Measurements from ENCODE around the gene LBH.

The LBH gene

DNA sequence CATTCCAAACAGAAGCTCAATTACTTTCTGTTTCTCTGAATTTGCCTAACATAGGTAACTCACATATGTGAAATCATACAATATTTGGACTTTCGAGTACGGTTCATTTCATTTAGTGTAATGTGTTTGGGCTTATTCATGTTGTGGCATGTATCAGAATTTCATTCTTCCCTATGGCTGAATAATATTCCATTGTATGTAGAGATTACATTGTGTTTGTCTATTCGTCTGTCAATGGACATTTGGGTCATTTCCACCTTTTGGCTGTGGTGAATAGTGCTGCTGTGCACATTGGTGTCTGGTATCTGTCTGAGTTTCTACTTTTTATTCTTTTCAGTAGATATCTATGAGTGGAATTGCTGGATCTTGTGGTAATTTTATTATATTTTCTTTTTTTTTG lies 43.9 kb downstream of the LBH start:
- in situ Hi-C loops (cut with HindIII; ENCODE audit: low pct_ligation_motif_present, low sequenced_read_pairs): no loop called here
- no peak overlapping the region for H3K4me3 ChIP-seq (ENCODE audit: low read depth, low read length)
- TF ChIP-seq, protein P1, sequence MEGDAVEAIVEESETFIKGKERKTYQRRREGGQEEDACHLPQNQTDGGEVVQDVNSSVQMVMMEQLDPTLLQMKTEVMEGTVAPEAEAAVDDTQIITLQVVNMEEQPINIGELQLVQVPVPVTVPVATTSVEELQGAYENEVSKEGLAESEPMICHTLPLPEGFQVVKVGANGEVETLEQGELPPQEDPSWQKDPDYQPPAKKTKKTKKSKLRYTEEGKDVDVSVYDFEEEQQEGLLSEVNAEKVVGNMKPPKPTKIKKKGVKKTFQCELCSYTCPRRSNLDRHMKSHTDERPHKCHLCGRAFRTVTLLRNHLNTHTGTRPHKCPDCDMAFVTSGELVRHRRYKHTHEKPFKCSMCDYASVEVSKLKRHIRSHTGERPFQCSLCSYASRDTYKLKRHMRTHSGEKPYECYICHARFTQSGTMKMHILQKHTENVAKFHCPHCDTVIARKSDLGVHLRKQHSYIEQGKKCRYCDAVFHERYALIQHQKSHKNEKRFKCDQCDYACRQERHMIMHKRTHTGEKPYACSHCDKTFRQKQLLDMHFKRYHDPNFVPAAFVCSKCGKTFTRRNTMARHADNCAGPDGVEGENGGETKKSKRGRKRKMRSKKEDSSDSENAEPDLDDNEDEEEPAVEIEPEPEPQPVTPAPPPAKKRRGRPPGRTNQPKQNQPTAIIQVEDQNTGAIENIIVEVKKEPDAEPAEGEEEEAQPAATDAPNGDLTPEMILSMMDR (IDR thresholded peaks at IDR 0.05; ENCODE audit: low read depth, low read length, missing control alignments): no peak
- DNase-seq: no peak
- H3K27ac ChIP-seq: peak overlapping the region; percentile 2
- no peaks in the 10 kb centered on the region for H3K36me3 ChIP-seq (replicated peaks)
- no peaks in the 10 kb centered on the region for H3K27me3 ChIP-seq (replicated peaks)

DNA sequence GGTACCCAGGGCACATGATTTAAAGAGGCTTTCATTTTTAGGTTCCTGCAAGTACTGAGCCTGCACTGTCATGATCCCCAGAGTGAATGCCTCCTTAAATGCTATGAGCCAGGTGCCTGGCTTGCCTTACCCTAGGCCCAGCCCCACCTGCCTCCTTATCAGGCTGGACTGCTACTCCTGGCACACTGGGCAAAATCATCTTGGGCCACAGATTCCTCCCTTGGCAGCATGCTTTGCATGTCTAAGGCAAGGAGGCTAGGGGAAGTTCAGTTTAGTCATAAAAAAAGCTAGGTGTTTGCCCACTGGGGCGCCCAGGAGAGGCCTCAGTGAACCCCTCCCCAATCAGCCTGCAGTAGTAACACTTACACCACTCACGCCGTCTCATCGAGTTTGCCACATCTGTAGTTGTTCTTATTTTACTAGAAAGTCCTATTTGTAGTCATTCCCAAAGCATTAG lies 45.1 kb downstream of the LBH start:
- in situ Hi-C loops (cut with HindIII; ENCODE audit: low pct_ligation_motif_present, low sequenced_read_pairs): no loop called here

DNA sequence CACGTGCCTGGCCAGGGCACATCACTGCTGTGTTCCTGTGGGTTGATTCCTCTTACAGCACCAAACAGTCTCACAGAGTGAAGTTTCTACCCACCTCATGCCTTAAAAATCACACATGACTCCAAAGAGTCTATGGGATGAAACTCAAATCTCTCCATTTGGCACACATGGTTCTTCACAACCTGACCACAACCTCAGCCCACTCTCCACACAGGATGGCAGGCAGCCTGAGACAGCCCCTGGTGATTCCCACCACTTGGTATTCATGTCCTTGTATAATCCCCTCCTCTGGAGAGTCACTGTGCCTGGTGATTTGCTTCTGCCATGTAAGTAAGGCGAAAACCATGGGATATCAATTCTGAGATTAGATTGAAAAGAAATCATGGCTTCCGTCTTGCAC lies 46.2 kb downstream of the LBH start:
- in situ Hi-C loops (cut with HindIII; ENCODE audit: low pct_ligation_motif_present, low sequenced_read_pairs): no loop called here
- no peak for DNase-seq

More for the DNA sequence above, 45.1 kb downstream of the LBH start:
- no peaks in the 10 kb centered on the region for H3K27me3 ChIP-seq (replicated peaks)
- no peak overlapping the region for H3K4me3 ChIP-seq (ENCODE audit: low read depth, low read length)
- no peak for DNase-seq
- H3K36me3 ChIP-seq (replicated peaks): no peaks in the 10 kb centered on the region
- TF ChIP-seq, protein P1 (IDR thresholded peaks at IDR 0.05; ENCODE audit: low read depth, low read length, missing control alignments): no peak
- H3K27ac ChIP-seq: no peak overlapping the region

DNA sequence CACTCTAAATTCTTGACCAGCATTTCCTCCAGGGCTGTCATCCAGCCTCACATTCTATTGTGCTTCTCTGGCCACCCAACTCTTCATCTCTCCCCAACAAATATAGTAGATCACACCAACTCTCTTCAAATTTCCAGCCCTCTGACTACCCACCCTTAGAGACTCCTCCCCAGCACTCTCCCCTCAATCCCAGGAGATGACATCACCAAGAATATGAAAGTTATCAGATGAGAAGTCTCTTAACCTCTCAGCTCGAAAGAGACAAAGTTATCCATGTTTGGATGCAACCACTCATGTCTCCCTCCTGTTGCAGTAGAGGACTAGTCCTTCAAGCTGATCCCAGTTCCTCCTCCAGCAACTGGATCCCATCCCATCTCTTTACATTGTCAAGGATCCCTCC lies 47.1 kb downstream of the LBH start:
- no peak for DNase-seq
- H3K4me3 ChIP-seq (ENCODE audit: low read depth, low read length): no peak overlapping the region
- H3K36me3 ChIP-seq (replicated peaks): no peaks in the 10 kb centered on the region
- no peak overlapping the region for H3K27ac ChIP-seq
- TF ChIP-seq, protein P1 (IDR thresholded peaks at IDR 0.05; ENCODE audit: low read depth, low read length, missing control alignments): no peak
- no peaks in the 10 kb centered on the region for H3K27me3 ChIP-seq (replicated peaks)
- in situ Hi-C loops (cut with HindIII; ENCODE audit: low pct_ligation_motif_present, low sequenced_read_pairs): no loop called here

More for the DNA sequence above, 46.2 kb downstream of the LBH start:
- Histone ChIP-seq H3K27me3 (replicated peaks) (no peaks in the 10 kb centered on the region), H3K4me3 (ENCODE audit: low read depth, low read length) (no peak overlapping the region), H3K36me3 (replicated peaks) (no peaks in the 10 kb centered on the region), H3K27ac (no peak overlapping the region)
- TF ChIP-seq, protein P1 (IDR thresholded peaks at IDR 0.05; ENCODE audit: low read depth, low read length, missing control alignments): no peak

DNA sequence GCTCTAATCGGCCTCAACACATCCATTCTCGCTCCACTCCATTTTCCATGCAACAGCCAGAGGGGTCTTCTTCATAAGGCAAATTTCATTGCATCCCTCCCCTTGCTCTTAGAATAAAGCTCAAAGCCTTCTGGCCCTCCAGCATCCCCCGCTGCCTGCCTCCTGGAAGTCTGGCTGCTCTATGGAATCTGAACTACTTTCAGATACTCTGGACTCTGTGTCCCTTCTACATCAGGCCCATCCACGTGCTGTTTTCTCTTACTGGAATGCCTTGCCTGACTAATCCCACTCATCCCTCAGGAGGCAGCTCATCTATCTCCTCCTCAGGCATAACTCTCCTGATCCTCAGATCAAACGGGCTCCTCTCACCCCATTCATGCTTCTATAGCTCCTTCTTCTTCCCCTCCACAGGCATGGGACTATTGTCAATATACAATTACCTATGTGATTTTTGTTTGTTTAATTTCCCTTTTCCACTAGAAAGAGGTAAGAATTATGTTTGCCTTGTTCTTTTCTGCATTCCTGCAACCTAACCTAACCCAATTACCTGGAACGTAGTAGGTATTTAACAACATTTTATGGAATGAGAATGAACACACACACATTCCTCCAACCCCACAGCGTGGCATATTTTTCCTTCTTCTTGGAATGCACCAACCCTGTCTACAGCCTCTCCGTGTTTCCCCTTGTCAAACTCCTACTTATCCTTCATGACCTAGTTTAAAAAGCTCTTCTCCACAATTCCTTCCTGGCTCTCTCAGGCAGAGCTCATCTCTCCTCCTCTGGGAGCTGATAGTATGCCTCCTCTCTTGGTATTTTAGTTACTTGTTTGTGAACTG lies 49.5 kb downstream of the LBH start:
- DNase-seq: no peak

More for the DNA sequence above, 49.5 kb downstream of the LBH start:
- H3K4me3 ChIP-seq (ENCODE audit: low read depth, low read length): no peak overlapping the region
- H3K27ac ChIP-seq: no peak overlapping the region
- in situ Hi-C loops (cut with HindIII; ENCODE audit: low pct_ligation_motif_present, low sequenced_read_pairs): no loop called here
- no peaks in the 10 kb centered on the region for H3K36me3 ChIP-seq (replicated peaks)
- no peaks in the 10 kb centered on the region for H3K27me3 ChIP-seq (replicated peaks)
- TF ChIP-seq, protein P1 (IDR thresholded peaks at IDR 0.05; ENCODE audit: low read depth, low read length, missing control alignments): no peak

Measured in brain microvascular endothelial cell (primary cell).